HG03108 (cell line): ENCODE data around the gene ACOT8.
"Not testable (repeated sequence)": the region's sequence is repeated elsewhere in the genome, so short reads cannot be mapped to it uniquely, and the experiment has no call there.

ENCODE experiments used
- ATAC-seq: cut with Tn5 transposase; IDR thresholded peaks from one replicate; pipeline ENCODE4 v1.9.1; 2021; ENCODE audit warnings: moderate library complexity; ENCODE audit not compliant: unreplicated experiment

The ACOT8 gene

DNA sequence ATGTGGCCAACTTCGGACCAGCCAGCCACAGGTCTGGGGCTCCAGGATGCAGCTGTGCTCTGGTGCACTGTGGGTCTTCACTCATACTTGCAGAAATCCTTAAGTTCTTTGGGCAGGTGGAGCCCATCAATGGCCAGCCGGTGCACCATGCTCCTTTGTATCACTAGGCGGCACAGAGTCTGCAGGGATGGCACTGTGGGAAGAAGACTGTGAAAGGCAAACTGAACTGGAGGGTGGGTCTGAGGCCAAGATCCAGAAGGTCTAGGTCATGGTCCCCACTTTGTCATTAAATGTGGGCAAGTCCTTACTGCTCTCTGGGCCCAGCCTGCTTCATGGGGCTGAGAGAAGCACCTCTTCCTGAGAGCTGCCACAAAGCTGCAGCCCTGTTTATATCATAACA, 31.5 kb upstream of the ACOT8 start:
- no peak for ATAC-seq

DNA sequence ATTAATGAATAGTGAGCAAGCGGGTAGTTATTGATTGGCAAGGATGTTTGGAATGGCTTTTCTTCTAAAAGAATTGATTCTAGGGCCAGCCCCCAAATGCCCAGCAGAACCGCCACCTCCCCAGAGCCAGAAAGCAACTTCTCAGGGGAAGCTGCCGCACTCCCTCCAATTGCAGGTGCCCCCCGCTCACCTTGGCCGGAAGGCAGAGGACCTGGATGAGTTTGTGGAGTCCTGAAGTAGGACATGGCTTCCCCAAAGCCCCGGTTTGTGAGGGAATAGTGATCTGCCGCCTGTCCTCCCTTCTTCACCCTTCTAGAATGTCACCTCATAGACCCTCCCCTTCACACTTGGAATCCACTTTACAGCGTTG, 30.1 kb upstream of the ACOT8 start, which contains the start of gene SPATA25:
Gene SPATA25, minus strand, starts transcription at position 277 of the 370 bp plus-strand sequence. Its CDS starts 32 bp downstream, at position 245.
- ATAC-seq = no peak

DNA sequence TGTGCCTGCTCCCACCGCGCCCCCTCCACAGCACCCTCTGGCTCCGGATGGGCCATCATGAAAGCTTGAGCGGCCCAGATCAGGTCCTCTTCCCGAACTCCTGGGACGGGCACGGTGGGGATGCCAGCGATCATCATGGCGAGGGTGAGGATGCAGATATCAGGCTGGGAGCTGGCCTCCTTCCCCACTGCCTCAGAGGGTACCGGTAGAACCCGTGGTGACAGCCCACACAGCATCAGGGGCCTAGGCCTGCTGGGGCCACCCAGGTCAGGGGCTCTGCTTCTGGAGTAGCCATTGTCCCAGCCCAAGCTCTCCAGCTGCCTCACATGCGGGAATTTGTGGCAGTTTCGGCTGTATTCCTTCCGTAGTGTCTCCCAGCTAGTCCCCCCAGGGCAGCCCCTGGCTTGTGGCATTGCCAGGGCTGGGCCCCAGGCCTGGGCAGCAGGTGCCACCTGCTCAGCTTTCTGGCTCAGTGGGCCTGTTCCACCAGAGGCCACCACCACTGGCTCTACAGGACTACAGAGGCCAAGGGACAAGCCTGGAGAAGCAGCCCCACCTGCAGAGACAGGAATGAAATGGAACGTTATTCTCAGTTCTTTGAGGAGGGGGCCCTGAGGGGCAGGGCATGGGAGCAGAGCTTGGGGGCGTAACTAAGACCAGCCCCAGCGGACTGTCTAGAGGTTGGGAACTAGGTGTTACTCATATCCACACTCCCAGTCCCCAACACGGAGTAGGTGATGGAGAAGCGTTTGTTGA, 29.6 kb upstream of the ACOT8 start:
- ATAC-seq = no peak

DNA sequence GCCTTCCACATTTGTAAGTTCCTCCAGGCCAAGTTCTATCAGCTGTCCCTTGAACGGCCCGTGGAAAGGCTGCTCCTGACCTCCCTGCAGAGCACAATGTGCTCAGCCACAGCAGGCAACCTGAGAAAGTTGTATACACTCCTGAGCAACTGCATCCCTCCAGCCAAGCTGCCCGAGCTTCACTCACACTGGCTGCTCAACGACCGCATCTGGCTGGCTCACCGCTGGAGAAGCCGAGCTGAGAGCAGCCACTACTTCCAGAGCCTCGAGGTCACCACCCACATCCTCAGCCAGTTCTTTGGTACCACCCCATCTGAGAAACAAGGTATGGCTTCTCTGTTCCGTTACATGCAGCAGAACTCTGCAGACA, 25.9 kb upstream of the ACOT8 start:
- ATAC-seq = no peak

DNA sequence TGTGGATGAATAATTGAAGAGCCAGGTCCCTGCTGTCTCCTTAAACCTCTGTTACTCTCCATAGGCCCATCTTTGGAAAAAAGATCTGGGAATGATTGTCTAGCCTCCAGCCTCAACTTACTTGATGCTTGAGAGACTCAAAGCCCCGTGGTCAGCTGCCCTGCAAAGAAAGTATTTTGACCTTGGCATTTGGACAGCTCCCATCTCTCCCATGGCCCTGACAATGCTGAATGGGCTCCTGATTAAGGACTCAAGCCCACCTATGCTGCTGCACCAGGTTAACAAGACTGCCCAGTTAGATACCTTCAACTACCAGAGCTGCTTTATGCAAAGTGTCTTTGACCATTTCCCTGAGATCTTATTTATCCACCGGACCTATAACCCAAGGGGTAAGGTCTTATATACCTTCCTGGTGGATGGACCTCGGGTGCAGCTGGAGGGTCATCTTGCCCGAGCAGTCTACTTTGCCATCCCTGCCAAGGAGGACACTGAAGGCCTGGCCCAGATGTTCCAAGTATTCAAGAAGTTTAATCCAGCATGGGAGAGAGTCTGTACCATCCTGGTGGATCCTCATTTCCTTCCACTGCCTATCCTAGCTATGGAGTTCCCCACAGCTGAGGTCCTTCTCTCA, 25.4 kb upstream of the ACOT8 start:
- no peak for ATAC-seq

DNA sequence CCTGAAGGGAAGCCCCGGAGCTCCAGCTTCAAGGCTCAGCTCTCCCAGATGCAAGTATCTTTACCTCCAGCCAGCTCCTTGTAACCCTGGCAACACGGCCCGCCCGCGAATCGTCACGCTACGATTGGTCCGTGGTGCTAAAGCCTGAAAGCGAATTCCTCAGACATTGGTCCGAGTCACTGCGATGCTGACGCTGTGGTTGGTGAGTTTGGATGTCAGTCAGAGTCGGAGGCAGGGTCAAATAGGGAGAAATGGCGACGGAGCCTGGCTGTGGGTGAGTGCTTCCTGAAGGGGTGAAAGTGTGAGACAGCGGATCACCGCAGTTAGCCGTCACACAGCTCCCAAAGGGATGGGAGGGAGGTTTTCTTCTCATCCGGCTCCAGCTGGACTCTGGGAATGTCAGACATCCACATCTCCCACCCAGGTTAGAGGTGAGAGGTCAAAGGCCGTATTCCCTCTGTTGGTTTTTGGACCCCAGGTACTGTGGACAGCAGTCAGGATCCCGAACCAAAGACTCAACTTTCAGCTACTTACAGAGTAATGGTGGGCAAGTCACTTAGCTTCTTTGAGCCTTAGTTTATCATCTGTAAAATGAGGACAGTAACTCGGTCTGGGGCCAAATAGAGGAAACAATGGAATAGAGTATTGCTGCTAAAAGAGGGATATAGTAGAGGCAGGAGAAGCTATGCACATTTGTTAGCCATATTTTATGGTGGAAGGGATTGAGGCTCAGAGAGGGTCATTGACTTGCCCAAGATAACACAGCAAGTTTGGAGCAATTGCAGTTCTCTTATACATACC, 24.0 kb upstream of the ACOT8 start, which contains the start of gene ZSWIM1:
Gene ZSWIM1, plus strand, starts transcription at position 240 of the 801 bp plus-strand sequence. CDS start 1,366 bp downstream, outside the sequence.
- peak; percentile 97 for ATAC-seq

DNA sequence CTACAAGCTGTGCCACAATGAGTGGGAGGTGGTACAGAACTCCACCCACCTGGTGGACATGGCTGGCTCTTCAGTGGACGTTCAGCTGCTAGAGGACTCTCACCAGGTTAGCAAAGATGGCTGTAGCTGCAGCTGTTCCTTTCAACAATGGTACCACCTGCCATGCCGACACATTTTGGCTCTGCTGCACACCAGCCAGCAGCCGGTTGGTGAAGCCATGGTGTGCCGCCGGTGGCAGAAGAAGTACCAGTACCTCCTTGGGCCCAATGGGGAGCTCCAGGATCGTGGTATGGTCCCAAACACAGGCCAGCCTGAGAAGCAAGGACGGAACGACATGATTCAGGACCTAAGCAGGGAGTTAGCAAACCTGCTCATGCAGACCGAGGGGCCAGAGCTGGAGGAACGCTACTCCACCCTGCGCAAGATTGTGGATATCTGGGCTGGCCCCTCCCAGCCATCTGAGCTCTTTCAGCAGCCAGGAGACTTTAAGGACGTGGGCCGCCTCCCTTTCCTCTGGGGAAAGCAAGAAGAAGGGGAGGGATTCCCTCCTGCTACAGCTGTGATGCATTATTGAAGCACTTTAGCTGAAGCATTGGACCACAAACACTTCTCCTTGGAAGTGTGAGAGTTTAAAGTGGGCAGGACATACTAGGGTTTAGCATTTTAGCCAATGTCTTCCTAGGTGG, 21.0 kb upstream of the ACOT8 start:
- ATAC-seq = no peak

DNA sequence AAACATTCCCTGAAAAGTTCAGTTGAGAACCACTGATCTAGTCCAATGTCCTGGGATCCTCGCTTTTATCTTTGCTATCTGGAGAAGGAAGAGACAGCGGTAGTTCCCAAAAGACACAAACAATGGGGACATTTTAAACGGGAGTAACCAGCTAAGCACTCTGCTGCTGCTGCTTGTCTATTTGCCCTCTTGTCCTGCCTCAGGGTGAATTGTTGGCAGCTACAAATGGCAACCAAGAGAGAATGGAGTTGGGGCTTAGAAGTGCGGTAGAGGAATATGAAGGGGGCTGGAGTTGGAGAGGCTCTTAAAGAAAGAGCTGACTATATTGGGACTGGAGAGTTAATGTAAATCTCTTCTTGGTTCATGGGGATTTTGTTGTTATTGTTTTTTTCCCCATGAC, 17.4 kb upstream of the ACOT8 start:
- no peak for ATAC-seq

DNA sequence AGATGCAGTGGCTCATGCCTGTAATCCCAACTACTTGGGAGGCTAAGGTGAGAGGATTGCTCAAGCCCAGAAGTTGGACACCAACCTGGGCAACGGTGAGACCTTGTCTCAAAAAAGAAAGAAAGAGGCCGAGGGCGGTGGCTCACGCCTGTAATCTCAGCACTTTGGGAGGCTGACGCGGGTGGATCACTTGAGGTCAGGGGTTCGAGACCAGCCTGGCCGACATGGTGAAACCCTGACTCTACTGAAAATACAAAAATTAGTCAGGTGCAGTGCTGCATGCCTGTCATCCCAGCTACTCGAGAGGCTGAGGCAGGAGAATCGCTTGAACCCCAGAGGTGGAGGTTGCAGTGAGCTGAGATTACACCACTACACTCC, 16.9 kb upstream of the ACOT8 start:
- not testable (repeated sequence) for ATAC-seq

DNA sequence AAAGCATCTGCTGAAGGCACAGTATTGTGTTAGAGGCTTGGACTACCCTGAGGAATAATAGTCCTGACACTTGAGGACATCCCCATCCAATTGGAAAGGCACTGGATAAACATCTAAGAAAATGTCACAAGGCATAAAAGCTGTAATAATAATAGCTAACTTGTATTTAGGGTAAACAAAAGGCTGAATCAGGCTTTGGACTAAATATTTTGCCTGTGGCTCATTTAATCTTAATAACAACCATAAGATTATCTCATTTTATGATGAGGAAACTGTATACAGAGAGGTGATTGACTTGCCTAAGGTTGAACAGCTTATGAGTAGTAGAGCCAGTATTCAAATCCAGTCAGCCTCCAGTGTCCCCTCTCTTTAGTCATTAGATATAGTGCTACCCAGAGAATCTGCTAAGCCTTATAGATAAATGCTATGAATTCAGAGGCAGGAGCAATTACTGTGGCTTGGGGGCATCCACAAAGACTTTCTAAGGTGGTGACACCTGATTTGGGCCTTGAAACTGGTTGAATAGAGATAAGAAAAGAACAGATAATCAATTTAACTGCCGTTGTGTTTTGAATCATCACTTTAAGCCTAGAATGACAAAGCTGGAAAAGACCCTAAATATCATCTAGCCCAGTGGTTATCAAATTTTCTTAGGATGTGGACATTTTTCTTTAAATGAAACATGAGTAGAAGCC, 16.4 kb upstream of the ACOT8 start:
- ATAC-seq = no peak

DNA sequence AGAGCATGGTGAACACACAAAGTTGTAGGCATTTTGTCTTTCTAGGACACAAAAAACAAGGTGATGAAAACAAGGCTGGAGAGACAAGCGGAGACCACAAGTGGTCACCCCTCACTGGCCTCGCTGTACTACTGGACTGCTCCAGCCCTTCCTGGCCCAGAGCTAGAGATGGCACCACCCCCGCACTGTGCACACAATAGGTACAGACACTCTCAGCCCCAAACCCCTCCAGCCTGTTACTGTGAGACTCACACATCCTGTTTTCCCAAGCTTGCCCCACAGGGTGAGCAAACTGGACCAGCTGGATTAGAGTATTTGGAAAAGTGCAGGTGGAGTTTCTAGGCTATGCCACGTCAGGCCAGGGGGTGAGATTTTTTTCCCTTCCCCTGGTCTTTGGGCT, 15.4 kb upstream of the ACOT8 start:
- no peak for ATAC-seq

DNA sequence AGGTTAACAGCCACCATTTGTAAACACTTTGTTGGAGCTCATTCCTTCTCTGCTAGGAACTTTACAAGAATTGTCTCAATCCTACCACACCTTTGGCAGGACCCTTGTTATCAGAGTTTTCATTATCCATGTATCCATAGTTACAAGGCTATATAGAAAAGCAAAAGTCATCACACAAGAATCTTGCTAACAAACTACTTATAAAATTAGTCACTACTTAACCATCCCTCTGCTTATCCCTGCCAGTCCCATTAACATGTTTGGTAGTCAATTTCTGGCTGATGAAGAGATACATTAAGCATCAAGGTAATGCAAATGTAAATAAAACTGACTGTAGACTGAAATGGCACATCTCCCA, 10.6 kb upstream of the ACOT8 start:
- no peak for ATAC-seq

DNA sequence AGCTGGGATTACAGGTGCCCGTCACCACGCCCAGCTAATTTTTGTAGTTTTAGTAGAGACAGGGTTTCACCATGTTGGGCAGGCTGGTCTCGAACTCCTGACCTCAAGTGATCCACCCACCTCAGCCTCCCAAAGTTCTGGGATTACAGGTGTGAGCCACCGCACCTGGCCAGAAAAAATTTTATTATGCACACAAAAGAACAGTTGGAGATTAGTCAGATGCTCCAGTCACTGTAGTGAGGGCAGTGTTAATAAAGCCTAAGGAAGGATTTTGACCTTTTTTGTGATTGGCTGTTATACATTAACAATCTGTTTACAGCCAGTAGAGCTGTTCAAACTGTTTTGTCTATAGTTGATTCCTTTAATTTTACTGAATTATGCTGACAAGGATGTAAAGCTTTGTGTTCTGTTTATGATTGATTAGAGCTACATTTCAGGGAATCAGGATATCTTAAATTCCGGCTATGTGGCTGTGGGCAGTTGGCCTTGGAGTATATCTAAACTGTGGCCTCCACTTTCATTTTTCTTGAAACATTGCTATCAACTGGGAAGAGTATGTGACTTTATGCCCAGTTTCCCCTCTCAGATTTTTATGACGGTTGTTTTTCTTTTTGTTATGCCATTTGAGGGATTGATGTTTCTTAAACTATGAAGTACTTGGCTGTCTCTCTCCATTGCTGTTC, 10.1 kb upstream of the ACOT8 start:
- ATAC-seq = no peak

DNA sequence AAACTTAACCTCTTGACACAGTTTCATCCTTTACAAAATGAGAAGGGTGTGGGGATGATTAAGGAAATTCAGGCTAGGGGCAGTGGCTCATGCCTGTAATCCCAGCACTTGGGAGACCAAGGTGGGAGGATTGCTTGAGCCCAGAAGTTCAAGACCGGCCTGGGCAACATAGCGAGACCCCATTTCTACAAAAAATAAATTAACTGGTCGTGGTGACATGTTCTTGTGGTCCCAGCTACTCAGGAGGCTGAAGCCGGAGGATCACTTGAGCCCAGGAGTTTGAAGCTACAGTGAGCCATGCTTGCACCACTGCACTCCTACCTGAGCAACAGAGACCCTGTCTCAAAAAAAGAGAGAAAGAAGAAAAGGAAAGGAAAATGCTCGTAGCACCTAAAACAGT, 9.3 kb upstream of the ACOT8 start:
- ATAC-seq = no peak

DNA sequence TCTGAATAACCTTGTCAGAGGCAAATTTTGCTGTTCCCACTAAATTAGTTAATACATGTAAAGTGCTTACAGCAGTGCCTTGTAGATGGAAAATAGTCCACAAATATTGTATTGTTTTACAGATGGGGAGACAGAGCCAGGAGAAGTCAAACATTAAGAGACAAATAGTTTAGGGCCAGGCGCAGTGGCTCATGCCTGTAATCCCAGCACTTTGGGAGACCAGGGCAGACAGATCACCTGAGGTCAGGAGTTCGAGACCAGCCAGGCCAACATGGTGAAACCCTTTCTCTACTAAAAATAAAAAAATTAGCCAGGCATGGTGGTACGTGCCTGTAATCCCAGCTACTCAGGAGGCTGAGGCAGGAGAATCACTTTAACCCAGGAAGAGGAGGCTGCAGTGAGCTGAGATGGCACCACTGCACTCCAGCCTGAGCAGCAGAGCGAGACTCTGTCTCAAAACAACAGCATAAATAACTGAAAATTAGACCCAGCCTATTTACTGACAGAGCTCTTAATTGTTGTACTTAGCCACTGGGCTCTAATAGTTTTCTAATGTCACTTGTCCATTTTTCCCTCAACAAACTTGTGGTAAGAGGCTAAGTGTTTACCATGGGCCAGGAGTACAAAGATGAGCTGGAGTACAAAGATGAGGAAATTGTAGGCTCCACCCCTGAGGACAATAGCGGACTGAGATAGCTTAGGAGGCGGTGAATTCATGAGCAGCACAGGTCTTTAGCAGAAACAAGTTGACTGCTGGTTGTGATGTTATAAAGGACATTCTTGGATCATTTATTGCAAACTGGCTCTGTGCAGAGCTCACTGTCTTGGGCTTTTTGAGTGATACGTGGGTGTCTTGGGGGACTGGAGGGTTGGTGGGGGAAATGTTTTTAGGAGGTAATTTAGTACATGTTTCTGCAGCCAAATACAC, 6.6 kb upstream of the ACOT8 start:
- ATAC-seq = no peak

DNA sequence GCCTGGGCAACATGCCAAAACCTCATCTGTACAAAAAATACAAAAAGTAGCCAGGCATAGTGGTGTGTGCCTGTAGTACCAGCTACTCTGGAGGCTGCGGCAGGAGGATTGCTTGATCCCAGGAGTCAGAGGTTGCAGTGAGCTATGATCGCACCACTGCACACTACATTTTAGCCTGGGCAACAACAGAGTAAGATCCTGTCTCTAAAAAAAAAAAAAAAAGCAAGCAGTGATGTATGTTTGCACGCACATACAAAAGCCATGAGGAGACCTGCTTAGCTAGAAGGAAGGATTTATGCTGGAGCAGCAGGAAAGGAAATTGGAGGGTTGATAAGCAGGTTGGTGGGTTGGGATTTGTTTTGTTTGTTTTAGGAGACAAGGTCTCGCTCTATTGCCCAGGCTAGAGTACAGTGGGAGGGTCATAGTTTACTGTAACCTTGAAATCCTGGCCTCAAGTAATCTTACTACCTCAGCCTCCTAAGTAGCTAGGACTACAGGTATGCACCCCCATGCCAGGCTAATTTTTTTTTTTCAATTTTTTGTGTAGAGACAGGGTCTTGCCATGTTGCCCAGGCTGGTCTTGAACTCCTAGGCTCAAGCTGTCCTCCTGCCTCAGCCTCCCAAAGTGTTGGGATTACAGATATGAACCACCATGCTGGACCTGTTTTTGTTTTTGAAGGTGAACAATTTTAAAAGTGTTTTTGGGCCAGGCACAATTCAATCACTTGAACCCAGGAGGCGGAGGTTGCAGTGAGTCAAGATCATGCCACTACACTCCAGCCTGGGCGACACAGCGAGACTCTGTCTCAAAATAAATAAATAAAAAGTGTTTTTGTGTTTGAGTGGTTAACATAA, 4.3 kb upstream of the ACOT8 start:
- no peak for ATAC-seq

DNA sequence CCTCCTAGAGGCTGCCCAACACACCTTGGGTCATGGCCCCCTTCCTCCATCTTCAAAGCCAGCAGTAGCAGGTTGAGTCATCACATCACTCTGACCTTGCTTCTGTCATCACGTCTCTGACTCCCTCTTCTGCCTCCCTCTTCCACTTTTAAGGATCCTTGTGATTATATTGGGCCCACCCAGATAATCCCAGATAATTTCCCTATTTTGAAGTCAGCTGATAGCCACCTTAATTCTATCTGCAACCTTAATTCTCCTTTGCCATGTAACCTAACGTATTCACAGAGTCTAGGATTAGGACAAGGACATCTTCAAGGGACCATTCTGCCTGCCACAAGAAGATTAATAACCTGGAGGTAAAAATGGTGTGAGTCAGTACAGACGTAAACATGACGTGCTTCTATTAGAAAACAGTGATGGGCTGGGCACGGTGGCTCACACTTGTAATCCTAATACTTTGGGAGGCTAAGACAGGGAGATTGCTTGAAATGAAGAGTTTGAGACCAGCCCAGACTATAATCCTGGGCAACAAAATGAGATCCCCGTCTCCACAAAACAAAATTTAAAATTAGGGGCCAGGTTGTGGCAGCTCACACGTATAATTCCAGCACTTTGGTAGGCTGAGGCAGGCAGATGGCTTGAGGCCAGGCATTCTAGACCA, 3.5 kb upstream of the ACOT8 start:
- no peak for ATAC-seq

DNA sequence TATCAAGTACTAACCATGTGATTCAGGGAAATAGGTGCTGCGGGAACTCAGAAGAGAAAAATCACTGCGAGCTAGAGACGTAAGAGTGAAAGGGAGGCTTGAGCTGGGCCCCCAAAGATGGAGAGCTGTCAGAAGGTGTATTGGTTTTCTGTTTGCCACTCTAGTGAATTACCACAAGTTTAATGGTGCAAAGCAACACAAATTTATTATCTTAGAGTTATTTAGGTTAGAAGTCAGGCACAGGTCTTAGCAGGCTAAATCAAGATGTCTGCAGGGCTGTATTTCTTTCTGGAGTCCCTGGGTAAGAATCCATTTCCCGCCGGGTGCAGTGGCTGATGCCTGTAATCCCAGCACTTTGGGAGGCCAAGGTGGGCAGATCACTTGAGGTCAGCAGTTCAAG, 2.7 kb upstream of the ACOT8 start:
- no peak for ATAC-seq
